Measurements from ENCODE around the gene SFMBT2. TPM values are rescaled to one million over a fixed set of nuclear protein-coding genes. Genes with fewer than 3 reads are reported as not detected.
A peak's percentile ranks its signal among the peaks of the same experiment; 100 is the strongest.

Gene SFMBT2
- polyA plus RNA-seq, 2 of the 4 experiments (the other 2 are of a cell fraction), result 9.6 to 10.2 TPM

DNA sequence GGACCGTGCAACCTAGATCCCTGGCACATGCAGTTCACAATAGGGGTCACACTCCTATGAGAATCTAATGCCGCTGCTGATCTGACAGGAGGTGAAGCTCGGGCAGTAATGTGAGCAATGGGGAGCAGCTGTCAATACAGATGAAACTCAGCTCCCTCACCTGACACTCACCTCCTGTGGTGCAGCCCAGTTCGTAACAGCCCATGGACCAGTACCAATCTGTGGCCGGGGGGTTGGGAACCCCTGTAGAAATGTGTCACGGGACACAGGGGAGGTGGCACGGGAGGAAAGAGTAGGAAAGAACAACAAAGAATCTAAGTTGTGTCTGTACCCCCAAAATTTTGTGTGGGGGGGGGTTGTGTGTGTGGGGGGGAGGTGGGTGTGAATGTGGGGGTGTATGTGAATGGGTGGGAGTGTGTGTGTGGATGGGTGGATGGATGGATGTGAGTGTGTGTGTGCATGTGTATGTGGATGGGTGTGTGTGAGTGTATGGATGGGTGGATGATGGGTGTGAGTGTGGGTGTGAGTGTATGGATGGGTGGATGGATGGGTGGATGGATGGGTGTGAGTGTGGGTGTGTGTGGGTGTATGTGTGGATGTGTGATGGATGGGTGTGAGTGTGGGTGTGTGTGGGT is 33.1 kb downstream of the SFMBT2 start (continued):
- TF ChIP-seq, protein P1, sequence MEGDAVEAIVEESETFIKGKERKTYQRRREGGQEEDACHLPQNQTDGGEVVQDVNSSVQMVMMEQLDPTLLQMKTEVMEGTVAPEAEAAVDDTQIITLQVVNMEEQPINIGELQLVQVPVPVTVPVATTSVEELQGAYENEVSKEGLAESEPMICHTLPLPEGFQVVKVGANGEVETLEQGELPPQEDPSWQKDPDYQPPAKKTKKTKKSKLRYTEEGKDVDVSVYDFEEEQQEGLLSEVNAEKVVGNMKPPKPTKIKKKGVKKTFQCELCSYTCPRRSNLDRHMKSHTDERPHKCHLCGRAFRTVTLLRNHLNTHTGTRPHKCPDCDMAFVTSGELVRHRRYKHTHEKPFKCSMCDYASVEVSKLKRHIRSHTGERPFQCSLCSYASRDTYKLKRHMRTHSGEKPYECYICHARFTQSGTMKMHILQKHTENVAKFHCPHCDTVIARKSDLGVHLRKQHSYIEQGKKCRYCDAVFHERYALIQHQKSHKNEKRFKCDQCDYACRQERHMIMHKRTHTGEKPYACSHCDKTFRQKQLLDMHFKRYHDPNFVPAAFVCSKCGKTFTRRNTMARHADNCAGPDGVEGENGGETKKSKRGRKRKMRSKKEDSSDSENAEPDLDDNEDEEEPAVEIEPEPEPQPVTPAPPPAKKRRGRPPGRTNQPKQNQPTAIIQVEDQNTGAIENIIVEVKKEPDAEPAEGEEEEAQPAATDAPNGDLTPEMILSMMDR (IDR thresholded peaks at IDR 0.05), result no peak

DNA sequence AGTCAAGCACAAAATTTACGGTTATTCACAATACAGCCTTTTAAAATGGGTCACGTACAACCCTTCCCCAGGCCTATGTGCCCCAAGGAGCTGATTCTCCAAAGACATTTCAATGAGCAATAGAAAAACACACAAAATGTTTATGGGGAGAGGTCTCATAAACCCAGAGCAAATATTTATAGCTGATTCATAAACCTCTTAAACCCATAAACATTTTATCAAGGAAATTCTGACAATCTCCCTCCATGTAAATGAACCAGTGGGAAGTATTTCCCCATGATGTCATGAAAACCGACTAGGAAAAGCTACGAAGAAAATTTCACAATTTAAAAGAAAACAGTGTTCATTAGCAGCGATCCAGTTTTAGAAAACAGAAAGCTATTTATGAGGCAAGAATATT is 36.0 kb downstream of the SFMBT2 start:
- ChIA-PET POLR2A (no interaction called here), CTCF (interaction anchor here (1.3 to 1.9 kb wide), 2 partner anchors 12 to 34 kb away, joined by 4 to 12 read pairs; no protein-coding TSS in a partner anchor)
- TF ChIP-seq, protein P2, sequence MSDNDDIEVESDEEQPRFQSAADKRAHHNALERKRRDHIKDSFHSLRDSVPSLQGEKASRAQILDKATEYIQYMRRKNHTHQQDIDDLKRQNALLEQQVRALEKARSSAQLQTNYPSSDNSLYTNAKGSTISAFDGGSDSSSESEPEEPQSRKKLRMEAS (IDR thresholded peaks at IDR 0.05), result peak; percentile 34; the same call in 1 of the 2 replicates
- TF ChIP-seq SMC3 (IDR thresholded peaks at IDR 0.05) (no peak), FOSL2 (IDR thresholded peaks at IDR 0.05) (0 out of 2 replicates have a peak, but pooled peaks have one; percentile 24), FOSL2 (CRISPR knock-in tag; IDR thresholded peaks at IDR 0.05) (peak; percentile 58; the same call in 1 of the 2 replicates), ZC3H11A (IDR thresholded peaks at IDR 0.05) (no peak), NR3C1 (IDR thresholded peaks at IDR 0.05) (no peak), POLR2A (IDR thresholded peaks at IDR 0.05; ENCODE audit: low read length) (no peak), GATA3 (IDR thresholded peaks at IDR 0.05; ENCODE audit: borderline replicate concordance) (peak; percentile 84), RAD21 (conservative IDR thresholded peaks at IDR 0.05 in 1 of 2, IDR thresholded peaks at IDR 0.05 in 1 of 2) (no peak), JUNB (IDR thresholded peaks at IDR 0.05) (peak; percentile 64), CBX2 (IDR thresholded peaks at IDR 0.05; ENCODE audit: borderline replicate concordance, low read depth) (no peak), EP300 (IDR thresholded peaks at IDR 0.05) (peak; percentile 22 to 29; a peak in 1 of 5 replicates), ESRRA (IDR thresholded peaks at IDR 0.05; ENCODE audit: borderline replicate concordance, low read length) (no peak), ZFP36 (IDR thresholded peaks at IDR 0.05; ENCODE audit: borderline replicate concordance, partially characterized antibody) (no peak), NPAS2 (CRISPR knock-in tag; IDR thresholded peaks at IDR 0.05; ENCODE audit: borderline replicate concordance) (no peak), EHF (CRISPR knock-in tag; IDR thresholded peaks at IDR 0.05) (no peak), PHF8 (IDR thresholded peaks at IDR 0.05; ENCODE audit: borderline replicate concordance, low read depth) (no peak), TFCP2L1 (CRISPR knock-in tag; IDR thresholded peaks at IDR 0.05) (no peak)
- TF ChIP-seq, protein P3, sequence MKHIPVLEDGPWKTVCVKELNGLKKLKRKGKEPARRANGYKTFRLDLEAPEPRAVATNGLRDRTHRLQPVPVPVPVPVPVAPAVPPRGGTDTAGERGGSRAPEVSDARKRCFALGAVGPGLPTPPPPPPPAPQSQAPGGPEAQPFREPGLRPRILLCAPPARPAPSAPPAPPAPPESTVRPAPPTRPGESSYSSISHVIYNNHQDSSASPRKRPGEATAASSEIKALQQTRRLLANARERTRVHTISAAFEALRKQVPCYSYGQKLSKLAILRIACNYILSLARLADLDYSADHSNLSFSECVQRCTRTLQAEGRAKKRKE (CRISPR knock-in tag; IDR thresholded peaks at IDR 0.05; ENCODE audit: low read depth), result no peak
- TF ChIP-seq, protein P4, sequence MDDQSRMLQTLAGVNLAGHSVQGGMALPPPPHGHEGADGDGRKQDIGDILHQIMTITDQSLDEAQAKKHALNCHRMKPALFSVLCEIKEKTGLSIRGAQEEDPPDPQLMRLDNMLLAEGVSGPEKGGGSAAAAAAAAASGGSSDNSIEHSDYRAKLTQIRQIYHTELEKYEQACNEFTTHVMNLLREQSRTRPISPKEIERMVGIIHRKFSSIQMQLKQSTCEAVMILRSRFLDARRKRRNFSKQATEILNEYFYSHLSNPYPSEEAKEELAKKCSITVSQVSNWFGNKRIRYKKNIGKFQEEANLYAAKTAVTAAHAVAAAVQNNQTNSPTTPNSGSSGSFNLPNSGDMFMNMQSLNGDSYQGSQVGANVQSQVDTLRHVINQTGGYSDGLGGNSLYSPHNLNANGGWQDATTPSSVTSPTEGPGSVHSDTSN (IDR thresholded peaks at IDR 0.05), result no peak
- Histone ChIP-seq H3K4me3 (0 out of 3 replicates have a peak overlapping the region, but pooled peaks have one; percentile 3), H3K27ac (peak overlapping the region; percentile 68 to 70), H3K4me1 (peaks cover 29% of the 10 kb centered on the region), H3K4me2 (peak overlapping the region; percentile 75), H3K9me3 (no peaks in the 10 kb centered on the region)
- peak in 1 of 2 experiments; percentile 66 for DNase-seq (ENCODE audit: low read depth in 1 of 2, low spot score in 1 of 2)
- 8% methylated on average over 5 of the region's 5 CpGs for WGBS (ENCODE audit: missing lambda C conversion rate)
- peak in 1 of 2 experiments; percentile 69; a peak in 3 of 6 replicates for ATAC-seq
- peak; percentile 7 for FAIRE-seq

DNA sequence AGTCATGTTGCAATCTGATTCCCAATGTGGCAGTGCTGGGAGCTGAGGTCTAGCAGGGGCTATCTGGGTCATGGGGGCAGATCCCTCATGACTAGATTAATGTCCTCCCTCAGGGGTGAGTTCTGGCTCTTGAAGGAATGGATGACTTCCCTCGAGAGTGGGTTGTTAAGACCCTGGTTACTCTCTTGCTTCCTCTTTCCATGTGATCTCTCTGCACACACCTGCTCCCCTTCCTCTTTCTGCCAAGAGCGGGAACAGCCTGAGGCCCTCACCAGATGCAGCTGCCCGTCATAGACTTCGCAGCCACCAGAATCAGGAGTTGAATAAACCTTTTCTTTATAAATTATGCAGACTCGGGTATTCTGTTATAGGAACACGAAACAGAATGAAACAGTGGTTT is 37.8 kb downstream of the SFMBT2 start:
- 94% methylated on average over 6 of the region's 6 CpGs for WGBS (ENCODE audit: missing lambda C conversion rate)
- ChIA-PET POLR2A (no interaction called here), CTCF (interaction anchor here (0.6 to 4.5 kb wide), 5 partner anchors 9 to 56 kb away, joined by 3 to 28 read pairs (median 5); no protein-coding TSS in a partner anchor)

More for the DNA sequence above, 37.8 kb downstream of the SFMBT2 start:
- Histone ChIP-seq H3K4me2 (no peak overlapping the region), H3K9me3 (no peaks in the 10 kb centered on the region), H3K27ac (peak overlapping the region in 1 of 2 experiments; percentile 42; a peak in 2 of 6 replicates), H3K4me3 (no peak overlapping the region), H3K4me1 (peaks cover 26% of the 10 kb centered on the region)
- TF ChIP-seq RFX5 (IDR thresholded peaks at IDR 0.05), result no peak
- TF ChIP-seq KDM1A (IDR thresholded peaks at IDR 0.05; ENCODE audit: low read depth), result no peak
- TF ChIP-seq POLR2AphosphoS2 (conservative IDR thresholded peaks at IDR 0.05; ENCODE audit: low read length), result no peak
- TF ChIP-seq, protein P2 (IDR thresholded peaks at IDR 0.05), result no peak
- no peak for TF ChIP-seq FOSB (CRISPR knock-in tag; IDR thresholded peaks at IDR 0.05)
- peak; percentile 74 for TF ChIP-seq MAFK (IDR thresholded peaks at IDR 0.05; ENCODE audit: partially characterized antibody)
- TF ChIP-seq RCOR1 (IDR thresholded peaks at IDR 0.05; ENCODE audit: low read depth, low read length), result no peak
- ATAC-seq, result no peak
- no peak for DNase-seq (ENCODE audit: low read depth in 1 of 2, low spot score in 1 of 2)
- no peak for FAIRE-seq
